ENCODE data around the gene YWHAH.

The YWHAH gene

GRCh38 chr22:31919730-31920129, 24.6 kb upstream of the YWHAH start:
- Histone ChIP-seq H3K27ac (ENCODE audit: low read depth, low read length) (no peak overlapping the region), H3K27me3 (ENCODE audit: insufficient read depth, low read length, poor library complexity) (no peaks in the 10 kb centered on the region), H3K23ac (ENCODE audit: low read length) (no peak overlapping the region), H3K4me3 (ENCODE audit: low read length) (no peak overlapping the region), H3K4ac (ENCODE audit: low read depth, low read length) (no peak overlapping the region), H3K36me3 (ENCODE audit: control insufficient read depth, insufficient read depth, low read length) (no peaks in the 10 kb centered on the region), H2BK5ac (ENCODE audit: low read length) (no peak overlapping the region), H3K79me2 (ENCODE audit: control insufficient read depth, insufficient read depth, low read length) (no peaks in the 10 kb centered on the region), H3K9ac (ENCODE audit: low read length) (no peak overlapping the region), H2AK5ac (ENCODE audit: low read length) (no peak overlapping the region), H2BK15ac (replicated peaks; ENCODE audit: low read depth) (no peak overlapping the region), H3K18ac (ENCODE audit: low read length) (no peak overlapping the region), H3K4me2 (ENCODE audit: low read length) (no peak overlapping the region), H3K56ac (ENCODE audit: low read length) (no peak overlapping the region), H4K5ac (ENCODE audit: low read length) (no peak overlapping the region), H4K8ac (ENCODE audit: low read depth, low read length) (no peak overlapping the region), H2BK120ac (ENCODE audit: low read depth, low read length) (no peak overlapping the region), H3K79me1 (ENCODE audit: low read length) (no peaks in the 10 kb centered on the region), H3K4me1 (ENCODE audit: control insufficient read depth, low read depth, low read length) (no peaks in the 10 kb centered on the region)
- WGBS (ENCODE audit: extremely low coverage, insufficient coverage, low lambda C conversion rate), result no CpG with 5 or more reads among the region's 3 CpGs
- no peak for DNase-seq

GRCh38 chr22:31920306-31920705, 24.0 kb upstream of the YWHAH start:
- no peaks in the 10 kb centered on the region for H3K4me1 ChIP-seq (ENCODE audit: control insufficient read depth, low read depth, low read length)
- DNase-seq, result no peak
- no peak overlapping the region for H3K4ac ChIP-seq (ENCODE audit: low read depth, low read length)
- no peak overlapping the region for H2BK5ac ChIP-seq (ENCODE audit: low read length)
- no peak overlapping the region for H4K8ac ChIP-seq (ENCODE audit: low read depth, low read length)
- no peaks in the 10 kb centered on the region for H3K36me3 ChIP-seq (ENCODE audit: control insufficient read depth, insufficient read depth, low read length)
- no CpG with 5 or more reads among the region's 3 CpGs for WGBS (ENCODE audit: extremely low coverage, insufficient coverage, low lambda C conversion rate)
- H3K79me1 ChIP-seq (ENCODE audit: low read length), result no peaks in the 10 kb centered on the region
- H3K18ac ChIP-seq (ENCODE audit: low read length), result no peak overlapping the region
- no peak overlapping the region for H3K9ac ChIP-seq (ENCODE audit: low read length)
- H3K23ac ChIP-seq (ENCODE audit: low read length), result no peak overlapping the region
- no peak overlapping the region for H3K4me2 ChIP-seq (ENCODE audit: low read length)
- H2BK15ac ChIP-seq (replicated peaks; ENCODE audit: low read depth), result no peak overlapping the region
- H3K56ac ChIP-seq (ENCODE audit: low read length), result no peak overlapping the region
- no peak overlapping the region for H2BK120ac ChIP-seq (ENCODE audit: low read depth, low read length)
- no peaks in the 10 kb centered on the region for H3K79me2 ChIP-seq (ENCODE audit: control insufficient read depth, insufficient read depth, low read length)
- no peak overlapping the region for H3K27ac ChIP-seq (ENCODE audit: low read depth, low read length)
- H3K4me3 ChIP-seq (ENCODE audit: low read length), result no peak overlapping the region
- H3K27me3 ChIP-seq (ENCODE audit: insufficient read depth, low read length, poor library complexity), result no peaks in the 10 kb centered on the region
- H2AK5ac ChIP-seq (ENCODE audit: low read length), result no peak overlapping the region
- H4K5ac ChIP-seq (ENCODE audit: low read length), result no peak overlapping the region

GRCh38 chr22:31921106-31921505, 23.2 kb upstream of the YWHAH start:
- Histone ChIP-seq H3K4me3 (ENCODE audit: low read length) (no peak overlapping the region), H2AK5ac (ENCODE audit: low read length) (no peak overlapping the region), H2BK5ac (ENCODE audit: low read length) (no peak overlapping the region), H3K79me1 (ENCODE audit: low read length) (no peaks in the 10 kb centered on the region), H3K27me3 (ENCODE audit: insufficient read depth, low read length, poor library complexity) (no peaks in the 10 kb centered on the region), H2BK15ac (replicated peaks; ENCODE audit: low read depth) (no peak overlapping the region), H3K4ac (ENCODE audit: low read depth, low read length) (no peak overlapping the region), H4K8ac (ENCODE audit: low read depth, low read length) (no peak overlapping the region), H3K18ac (ENCODE audit: low read length) (no peak overlapping the region), H3K4me2 (ENCODE audit: low read length) (no peak overlapping the region), H3K56ac (ENCODE audit: low read length) (no peak overlapping the region), H2BK120ac (ENCODE audit: low read depth, low read length) (no peak overlapping the region), H3K79me2 (ENCODE audit: control insufficient read depth, insufficient read depth, low read length) (no peaks in the 10 kb centered on the region), H3K9ac (ENCODE audit: low read length) (no peak overlapping the region), H3K36me3 (ENCODE audit: control insufficient read depth, insufficient read depth, low read length) (no peaks in the 10 kb centered on the region), H4K5ac (ENCODE audit: low read length) (no peak overlapping the region), H3K23ac (ENCODE audit: low read length) (no peak overlapping the region), H3K27ac (ENCODE audit: low read depth, low read length) (no peak overlapping the region), H3K4me1 (ENCODE audit: control insufficient read depth, low read depth, low read length) (no peaks in the 10 kb centered on the region)
- DNase-seq, result no peak
- no CpG with 5 or more reads among the region's 3 CpGs for WGBS (ENCODE audit: extremely low coverage, insufficient coverage, low lambda C conversion rate)

- H2AK5ac ChIP-seq (ENCODE audit: low read length), result no peak overlapping the region
- H3K23ac ChIP-seq (ENCODE audit: low read length), result no peak overlapping the region
- H4K8ac ChIP-seq (ENCODE audit: low read depth, low read length), result no peak overlapping the region
- no peaks in the 10 kb centered on the region for H3K4me1 ChIP-seq (ENCODE audit: control insufficient read depth, low read depth, low read length)
- H3K27ac ChIP-seq (ENCODE audit: low read depth, low read length), result no peak overlapping the region
- no peak overlapping the region for H3K18ac ChIP-seq (ENCODE audit: low read length)
- no peak overlapping the region for H3K4ac ChIP-seq (ENCODE audit: low read depth, low read length)
- no peaks in the 10 kb centered on the region for H3K36me3 ChIP-seq (ENCODE audit: control insufficient read depth, insufficient read depth, low read length)
- no CpG with 5 or more reads among the region's 6 CpGs for WGBS (ENCODE audit: extremely low coverage, insufficient coverage, low lambda C conversion rate)
- no peak overlapping the region for H3K56ac ChIP-seq (ENCODE audit: low read length)
- H2BK15ac ChIP-seq (replicated peaks; ENCODE audit: low read depth), result no peak overlapping the region
- no peaks in the 10 kb centered on the region for H3K79me2 ChIP-seq (ENCODE audit: control insufficient read depth, insufficient read depth, low read length)
- no peaks in the 10 kb centered on the region for H3K79me1 ChIP-seq (ENCODE audit: low read length)
- no peak overlapping the region for H4K5ac ChIP-seq (ENCODE audit: low read length)
- DNase-seq, result no peak
- no peak overlapping the region for H3K4me2 ChIP-seq (ENCODE audit: low read length)
- H3K27me3 ChIP-seq (ENCODE audit: insufficient read depth, low read length, poor library complexity), result no peaks in the 10 kb centered on the region
- no peak overlapping the region for H2BK5ac ChIP-seq (ENCODE audit: low read length)
- no peak overlapping the region for H3K9ac ChIP-seq (ENCODE audit: low read length)
- no peak overlapping the region for H2BK120ac ChIP-seq (ENCODE audit: low read depth, low read length)
- H3K4me3 ChIP-seq (ENCODE audit: low read length), result no peak overlapping the region
Observed at GRCh38 chr22:31922534-31922933, 21.8 kb upstream of the YWHAH start.

- no peaks in the 10 kb centered on the region for H3K36me3 ChIP-seq (ENCODE audit: control insufficient read depth, insufficient read depth, low read length)
- no peak overlapping the region for H2BK15ac ChIP-seq (replicated peaks; ENCODE audit: low read depth)
- H3K4me2 ChIP-seq (ENCODE audit: low read length), result no peak overlapping the region
- no peak overlapping the region for H3K4me3 ChIP-seq (ENCODE audit: low read length)
- no peak overlapping the region for H2BK120ac ChIP-seq (ENCODE audit: low read depth, low read length)
- no peak overlapping the region for H3K18ac ChIP-seq (ENCODE audit: low read length)
- WGBS (ENCODE audit: extremely low coverage, insufficient coverage, low lambda C conversion rate), result no CpG with 5 or more reads among the region's 5 CpGs
- DNase-seq, result no peak
- no peaks in the 10 kb centered on the region for H3K4me1 ChIP-seq (ENCODE audit: control insufficient read depth, low read depth, low read length)
- no peak overlapping the region for H3K23ac ChIP-seq (ENCODE audit: low read length)
- H2BK5ac ChIP-seq (ENCODE audit: low read length), result no peak overlapping the region
- no peaks in the 10 kb centered on the region for H3K79me1 ChIP-seq (ENCODE audit: low read length)
- no peak overlapping the region for H4K8ac ChIP-seq (ENCODE audit: low read depth, low read length)
- H3K9ac ChIP-seq (ENCODE audit: low read length), result no peak overlapping the region
- no peak overlapping the region for H3K27ac ChIP-seq (ENCODE audit: low read depth, low read length)
- no peak overlapping the region for H2AK5ac ChIP-seq (ENCODE audit: low read length)
- H4K5ac ChIP-seq (ENCODE audit: low read length), result no peak overlapping the region
- no peak overlapping the region for H3K4ac ChIP-seq (ENCODE audit: low read depth, low read length)
- no peak overlapping the region for H3K56ac ChIP-seq (ENCODE audit: low read length)
- H3K79me2 ChIP-seq (ENCODE audit: control insufficient read depth, insufficient read depth, low read length), result no peaks in the 10 kb centered on the region
- no peaks in the 10 kb centered on the region for H3K27me3 ChIP-seq (ENCODE audit: insufficient read depth, low read length, poor library complexity)
Observed at GRCh38 chr22:31923136-31923535, 21.2 kb upstream of the YWHAH start.

GRCh38 chr22:31923747-31924146, 20.6 kb upstream of the YWHAH start:
- Histone ChIP-seq H3K4me3 (ENCODE audit: low read length) (no peak overlapping the region), H3K79me1 (ENCODE audit: low read length) (no peaks in the 10 kb centered on the region), H3K56ac (ENCODE audit: low read length) (no peak overlapping the region), H4K5ac (ENCODE audit: low read length) (no peak overlapping the region), H3K9ac (ENCODE audit: low read length) (no peak overlapping the region), H3K27ac (ENCODE audit: low read depth, low read length) (no peak overlapping the region), H3K18ac (ENCODE audit: low read length) (no peak overlapping the region), H2AK5ac (ENCODE audit: low read length) (no peak overlapping the region), H3K36me3 (ENCODE audit: control insufficient read depth, insufficient read depth, low read length) (no peaks in the 10 kb centered on the region), H2BK15ac (replicated peaks; ENCODE audit: low read depth) (no peak overlapping the region), H3K4me2 (ENCODE audit: low read length) (no peak overlapping the region), H2BK5ac (ENCODE audit: low read length) (no peak overlapping the region), H2BK120ac (ENCODE audit: low read depth, low read length) (no peak overlapping the region), H3K23ac (ENCODE audit: low read length) (no peak overlapping the region), H3K4ac (ENCODE audit: low read depth, low read length) (no peak overlapping the region), H3K27me3 (ENCODE audit: insufficient read depth, low read length, poor library complexity) (no peaks in the 10 kb centered on the region), H3K4me1 (ENCODE audit: control insufficient read depth, low read depth, low read length) (no peaks in the 10 kb centered on the region), H3K79me2 (ENCODE audit: control insufficient read depth, insufficient read depth, low read length) (no peaks in the 10 kb centered on the region), H4K8ac (ENCODE audit: low read depth, low read length) (no peak overlapping the region)
- no peak for DNase-seq
- no CpG with 5 or more reads among the region's 2 CpGs for WGBS (ENCODE audit: extremely low coverage, insufficient coverage, low lambda C conversion rate)
